GM21717 (cell line): ENCODE measurements around the gene GOT1.

Experiments used
- ATAC-seq: cut with Tn5 transposase; IDR thresholded peaks from one replicate; pipeline ENCODE4 v1.9.1; 2021; ENCODE audit warnings: mild to moderate bottlenecking, moderate library complexity; ENCODE audit not compliant: unreplicated experiment

The GOT1 gene

DNA sequence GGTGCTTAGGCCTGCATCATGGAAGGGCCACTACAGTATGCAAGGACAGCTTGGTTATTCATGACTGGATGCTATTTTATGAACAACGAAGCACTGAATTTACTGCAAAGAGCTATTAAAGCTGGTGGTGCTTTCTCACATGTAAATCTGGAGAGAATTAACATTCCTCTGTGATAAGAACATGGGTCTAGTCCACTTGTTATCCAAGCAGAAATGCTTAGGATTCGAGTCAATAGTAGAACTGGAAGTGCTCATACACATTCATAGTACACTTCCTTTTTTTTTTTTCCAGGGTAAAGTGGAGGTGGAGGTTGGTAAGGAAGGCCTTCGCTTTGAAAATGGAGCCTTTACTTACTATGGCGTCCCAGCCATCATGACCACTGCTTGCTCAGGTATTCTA lies 66.3 kb downstream of the GOT1 start:
- ATAC-seq = no peak

GRCh38 chr10:99360934-99361333 lies 69.5 kb downstream of the GOT1 start:
- ATAC-seq = no peak

DNA sequence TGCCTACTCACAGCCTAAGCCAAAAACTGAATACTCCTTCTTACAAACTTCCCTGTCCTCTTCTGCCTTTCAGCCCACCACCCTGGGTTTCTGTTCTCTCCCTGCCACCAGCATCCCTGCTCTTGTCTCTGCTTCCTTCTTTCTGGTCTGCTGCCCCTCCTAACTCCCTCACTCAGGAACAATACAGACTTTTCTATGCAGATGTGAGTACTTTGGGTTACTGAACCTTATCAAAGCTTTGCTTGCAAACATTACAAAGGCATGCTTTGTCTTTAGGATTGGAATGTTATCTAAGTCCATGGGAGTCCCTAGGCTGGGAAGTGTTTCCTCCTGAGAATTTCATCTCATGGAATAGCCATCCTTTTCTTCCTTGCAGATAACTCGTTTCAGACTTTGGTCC lies 72.3 kb downstream of the GOT1 start:
- no peak for ATAC-seq

DNA sequence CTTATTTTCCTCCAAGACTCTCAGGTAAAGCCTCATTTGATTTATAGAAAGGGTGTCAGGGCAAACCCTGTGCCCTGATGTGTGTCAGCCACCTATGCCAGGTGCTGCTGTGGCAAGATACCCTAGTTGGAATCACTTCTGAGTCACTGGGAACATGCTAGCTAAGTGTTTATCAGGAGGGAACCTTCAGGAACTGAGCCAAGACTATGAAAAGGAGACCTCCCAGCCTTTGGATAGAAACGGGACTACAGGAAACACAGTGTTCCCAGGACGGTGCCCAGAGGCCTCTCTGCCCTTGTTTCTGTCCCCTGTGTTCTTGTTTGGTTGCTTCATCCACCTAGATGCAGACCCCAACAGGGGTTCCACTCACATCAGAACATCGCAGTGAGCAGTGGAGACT lies 72.7 kb downstream of the GOT1 start:
- no peak for ATAC-seq

GRCh38 chr10:99353182-99353581 lies 77.2 kb downstream of the GOT1 start:
- ATAC-seq = no peak

GRCh38 chr10:99347672-99348071 lies 82.8 kb downstream of the GOT1 start:
- no peak for ATAC-seq
